Body of pancreas (tissue), 4 donors: ENCODE data around the gene CIRBP. TPM values are rescaled to one million over a fixed set of nuclear protein-coding genes. Genes with fewer than 3 reads are reported as not detected.

Experiments
- ATAC-seq: fragments of 150-250 bp; one replicate; pipeline ENCODE4 v1.9.1; 2016
- DNase-seq, 4 donors: peaks; one replicate each; pipeline ENCODE4 v3.0.0-alpha.2; 2019
- H3K27ac ChIP-seq, 4 donors: fragments of 200-600 bp; sonication (generic); 1 replicate in 3 of 4; 2 replicates in 1 of 4; pipeline versions ENCODE4 v1.5.1 to v1.6.1; 2016 to 2019; ENCODE audit warnings: mild to moderate bottlenecking in 1 of 4, mixed read lengths in 1 of 4, moderate library complexity in 1 of 4
- H3K27me3 ChIP-seq, 2 donors: fragments of 200-600 bp; sonication (generic); one replicate each; pipeline ENCODE4 v1.6.0; 2016; ENCODE audit warnings: mild to moderate bottlenecking in 1 of 2
- H3K36me3 ChIP-seq, 2 donors: fragments of 200-600 bp; sonication (generic); replicated peaks in 1 of 2; 2 replicates each; pipeline ENCODE4 v1.5.1; 2016; ENCODE audit warnings: low read depth in 2 of 2; ENCODE audit not compliant: insufficient read depth in 1 of 2
- H3K4me1 ChIP-seq: fragments of 200-600 bp; sonication (generic); one replicate; pipeline ENCODE4 v1.6.0; 2016
- H3K4me3 ChIP-seq, 2 donors: fragments of 200-600 bp; sonication (generic); 1 replicate in 1 of 2; 2 replicates in 1 of 2; pipeline ENCODE4 v1.5.1; 2016 to 2019
- H3K9me3 ChIP-seq, 3 donors: fragments of 200-600 bp; sonication (generic); 1 replicate in 2 of 3; 2 replicates in 1 of 3; pipeline ENCODE4 v1.5.1; 2016
- POLR2A ChIP-seq, 3 donors: fragments of 450-650 bp; IDR thresholded peaks; one replicate each; pipeline ENCODE4 v1.6.1; 2016; ENCODE audit warnings: antibody characterized with exemption in 3 of 3, mild to moderate bottlenecking in 2 of 3
- WGBS, 2 donors: methylation state at CpG; one replicate each; pipeline ENCODE4 v1.1.5; 2017; 5-methylcytosine and 5-hydroxymethylcytosine counted together
- intact Hi-C: fragments of 100-400 bp; cut with DNase I; formaldehyde crosslinking; loops from one replicate; pipeline ENCODE4 v1.15.1; 2023
- total RNA-seq, 2 donors: library from RNA; depleted of rRNA; stranded (reverse); fragments of >200 nt; gene quantifications; one replicate each; pipeline ENCODE4 v1.1.0, GENCODE V29; 2016
- TF ChIP-seq, protein P1 (sequence below), 7 experiments: fragments of 450-650 bp in 4 of 7; fragments of 200-600 bp in 3 of 7; sonication (generic) in 3 of 7; IDR thresholded peaks; one replicate each; pipeline ENCODE4 v1.5.1; 2016 to 2019; ENCODE audit warnings: antibody characterized with exemption in 7 of 7

CIRBP gene
- total RNA-seq, 2 donors from 2014 or later = 582 to 630 TPM

DNA sequence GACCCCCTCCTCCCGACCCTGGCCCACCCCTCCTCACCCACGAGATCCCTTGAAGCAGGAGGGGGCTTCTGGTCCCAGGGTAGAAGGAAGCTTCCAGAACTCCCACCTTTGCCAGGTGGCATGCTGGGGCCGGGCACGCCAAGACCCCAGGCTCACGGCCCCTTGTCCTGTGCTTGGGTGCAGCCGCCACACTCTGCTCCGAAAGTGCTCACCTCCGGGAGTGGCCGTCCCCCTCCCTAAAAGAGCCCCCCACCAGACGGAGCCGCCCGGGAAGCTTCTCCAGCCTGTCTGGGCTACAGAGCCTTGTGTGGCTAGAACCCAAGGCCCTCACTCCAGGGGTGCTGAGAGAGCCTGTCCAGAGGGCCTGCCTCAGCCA, 14.8 kb downstream of the CIRBP start:
- peaks cover 0 to 3% of the 10 kb centered on the region in 2 donors for H3K36me3 ChIP-seq
- 39 to 81% methylated on average over 2 to 12 of the region's 12 CpGs for WGBS, 2 donors
- intact Hi-C loops = loop anchor here (10.0 kb wide), 1 partner anchor 231 kb away; the partner anchor contains the start of gene ADAMTSL5
- no peak for TF ChIP-seq POLR2A (IDR thresholded peaks at IDR 0.05)
- TF ChIP-seq, protein P1, sequence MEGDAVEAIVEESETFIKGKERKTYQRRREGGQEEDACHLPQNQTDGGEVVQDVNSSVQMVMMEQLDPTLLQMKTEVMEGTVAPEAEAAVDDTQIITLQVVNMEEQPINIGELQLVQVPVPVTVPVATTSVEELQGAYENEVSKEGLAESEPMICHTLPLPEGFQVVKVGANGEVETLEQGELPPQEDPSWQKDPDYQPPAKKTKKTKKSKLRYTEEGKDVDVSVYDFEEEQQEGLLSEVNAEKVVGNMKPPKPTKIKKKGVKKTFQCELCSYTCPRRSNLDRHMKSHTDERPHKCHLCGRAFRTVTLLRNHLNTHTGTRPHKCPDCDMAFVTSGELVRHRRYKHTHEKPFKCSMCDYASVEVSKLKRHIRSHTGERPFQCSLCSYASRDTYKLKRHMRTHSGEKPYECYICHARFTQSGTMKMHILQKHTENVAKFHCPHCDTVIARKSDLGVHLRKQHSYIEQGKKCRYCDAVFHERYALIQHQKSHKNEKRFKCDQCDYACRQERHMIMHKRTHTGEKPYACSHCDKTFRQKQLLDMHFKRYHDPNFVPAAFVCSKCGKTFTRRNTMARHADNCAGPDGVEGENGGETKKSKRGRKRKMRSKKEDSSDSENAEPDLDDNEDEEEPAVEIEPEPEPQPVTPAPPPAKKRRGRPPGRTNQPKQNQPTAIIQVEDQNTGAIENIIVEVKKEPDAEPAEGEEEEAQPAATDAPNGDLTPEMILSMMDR (IDR thresholded peaks at IDR 0.05) = no peak
- ATAC-seq (no peak), DNase-seq (no peak)
- H3K9me3 ChIP-seq = no peaks in the 10 kb centered on the region
- H3K4me3 ChIP-seq = no peak overlapping the region
- no peak overlapping the region for H3K27ac ChIP-seq
- H3K27me3 ChIP-seq = peaks cover 0 to 25% of the 10 kb centered on the region in 2 donors
- peaks cover 22% of the 10 kb centered on the region for H3K4me1 ChIP-seq

DNA sequence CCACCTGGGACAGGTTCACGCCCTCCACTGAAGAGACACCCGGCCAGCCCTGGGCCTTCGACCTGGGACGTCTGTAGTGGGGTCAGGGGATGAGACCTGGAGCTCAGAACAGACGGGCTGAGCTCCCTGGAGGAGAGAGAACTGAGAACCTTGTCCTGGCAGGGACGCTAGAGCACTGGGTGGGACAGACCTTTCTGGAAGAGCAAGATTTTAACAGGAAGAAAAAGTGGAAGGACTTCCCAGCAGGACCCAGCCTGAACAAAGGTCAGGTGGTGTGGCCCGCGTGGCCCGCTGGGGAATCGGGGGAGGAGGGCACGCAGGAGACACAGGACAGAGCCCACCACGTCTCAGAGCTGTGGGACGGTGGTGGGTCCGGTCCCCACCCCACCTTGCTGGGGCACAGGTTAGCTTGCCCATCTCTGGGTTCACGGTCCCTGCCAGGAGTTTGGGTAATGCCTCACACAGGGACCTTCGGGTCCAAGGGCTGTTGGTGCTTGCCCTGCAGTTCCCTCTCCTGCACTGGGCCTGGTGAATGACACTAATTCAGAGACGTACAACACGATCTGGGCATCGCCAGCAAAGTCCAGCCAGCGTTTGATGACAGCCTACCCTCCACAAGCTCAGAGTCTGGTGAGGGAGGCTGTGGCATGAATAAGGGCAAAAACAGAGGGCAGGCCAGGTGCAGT, 15.3 kb downstream of the CIRBP start:
- WGBS, 2 donors = 58 to 62% methylated on average over 12 to 20 of the region's 20 CpGs

DNA sequence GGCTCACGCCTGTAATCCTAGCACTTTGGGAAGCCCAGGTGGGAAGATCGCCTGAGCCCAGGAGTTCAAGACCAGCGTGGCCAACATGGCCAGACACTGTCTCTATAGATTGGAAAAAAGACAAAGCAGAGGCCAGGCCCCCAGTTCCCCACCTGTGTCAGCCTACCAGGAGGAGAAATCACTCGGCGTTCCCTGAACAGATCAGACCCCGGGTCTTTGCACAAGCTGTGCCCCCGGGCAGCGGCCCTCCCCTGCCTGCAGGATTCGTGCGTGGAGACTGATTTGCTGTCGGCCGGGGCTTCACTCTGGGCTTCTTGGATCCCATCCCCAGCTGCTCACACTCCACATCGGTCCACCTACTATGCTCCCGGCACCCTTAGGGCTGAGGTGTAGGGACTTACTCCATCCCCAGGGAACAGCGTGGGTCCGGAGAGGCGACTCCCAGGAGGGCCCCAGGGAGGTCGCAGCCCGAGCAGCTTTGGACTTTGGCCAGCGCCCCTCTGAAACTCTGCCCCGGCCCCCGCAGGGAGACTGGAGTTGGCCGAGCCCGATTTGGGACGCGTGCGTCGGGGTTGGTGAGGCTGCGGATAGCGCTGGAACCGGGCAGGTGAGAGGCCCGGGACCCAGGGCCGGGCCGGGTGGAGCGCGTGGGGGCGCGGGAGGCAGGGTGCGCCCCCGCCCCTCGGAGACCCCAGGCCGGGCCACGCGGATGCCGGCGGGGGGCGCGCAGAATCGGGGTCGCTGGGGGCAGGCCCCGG, 16.0 kb downstream of the CIRBP start:
- Histone ChIP-seq H3K9me3 (no peaks in the 10 kb centered on the region), H3K27me3 (peaks cover 0 to 25% of the 10 kb centered on the region in 2 donors), H3K27ac (no peak overlapping the region), H3K4me1 (peaks cover 25% of the 10 kb centered on the region), H3K4me3 (no peak overlapping the region), H3K36me3 (no peaks in the 10 kb centered on the region)
- intact Hi-C loops = loop anchor here (10.0 kb wide), 1 partner anchor 230 kb away; the partner anchor contains the start of gene ADAMTSL5
- TF ChIP-seq POLR2A (IDR thresholded peaks at IDR 0.05) = no peak
- TF ChIP-seq, protein P1 (IDR thresholded peaks at IDR 0.05) = no peak
- DNase-seq = no peak
- no peak for ATAC-seq
- WGBS, 2 donors = 30 to 45% methylated on average over 6 to 38 of the region's 51 CpGs

More for the DNA sequence above, 15.3 kb downstream of the CIRBP start:
- H3K4me1 ChIP-seq = peaks cover 25% of the 10 kb centered on the region
- H3K36me3 ChIP-seq = no peaks in the 10 kb centered on the region
- DNase-seq (no peak), ATAC-seq (no peak)
- TF ChIP-seq POLR2A (IDR thresholded peaks at IDR 0.05) = no peak
- TF ChIP-seq, protein P1 (IDR thresholded peaks at IDR 0.05) = no peak
- intact Hi-C loops = loop anchor here (10.0 kb wide), 1 partner anchor 230 kb away; the partner anchor contains the start of gene ADAMTSL5
- H3K27me3 ChIP-seq = peaks cover 0 to 25% of the 10 kb centered on the region in 2 donors
- no peaks in the 10 kb centered on the region for H3K9me3 ChIP-seq
- H3K27ac ChIP-seq = no peak overlapping the region
- no peak overlapping the region for H3K4me3 ChIP-seq

DNA sequence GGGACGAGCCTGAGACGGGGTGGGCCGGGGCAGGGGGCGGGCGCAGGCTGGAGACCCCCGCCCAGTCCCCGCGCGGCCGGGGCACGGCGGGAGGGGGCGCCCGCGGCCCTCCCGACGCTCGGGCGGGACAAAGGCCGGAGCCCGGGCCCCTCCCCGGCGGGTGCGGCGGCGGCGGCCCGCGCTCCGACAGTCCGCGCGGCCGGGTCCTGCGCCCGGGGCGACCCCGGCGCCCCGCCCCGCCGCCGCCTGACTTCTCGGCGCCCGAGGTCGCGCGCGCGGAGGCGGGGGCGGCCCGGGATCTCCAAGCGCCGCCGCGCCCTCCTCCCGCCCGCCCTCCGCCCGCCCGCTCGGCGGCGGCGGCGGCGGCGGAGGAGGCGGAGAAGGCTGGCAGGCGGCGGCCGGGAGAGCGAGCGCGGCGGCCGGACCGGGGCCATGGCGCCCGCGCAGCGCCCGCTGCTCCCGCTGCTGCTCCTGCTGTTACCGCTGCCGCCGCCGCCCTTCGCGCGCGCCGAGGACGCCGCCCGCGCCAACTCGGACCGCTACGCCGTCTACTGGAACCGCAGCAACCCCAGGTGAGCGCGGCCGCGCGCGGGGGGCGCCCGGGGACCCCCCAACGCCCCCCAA, 16.7 kb downstream of the CIRBP start, which contains the start of gene EFNA2:
Gene EFNA2, plus strand, starts transcription at position 137 of the 624 bp plus-strand sequence. Its CDS starts 296 bp downstream, at position 433.
- H3K4me3 ChIP-seq = no peak within 1 kb of the TSS
- H3K27me3 ChIP-seq = peaks cover 0 to 30% of the 10 kb centered on the region in 2 donors

More for the DNA sequence above, 16.7 kb downstream of the CIRBP start, which contains the start of gene EFNA2:
- DNase-seq (no peak), ATAC-seq (no peak)
- Histone ChIP-seq H3K4me1 (peaks cover 25% of the 10 kb centered on the region), H3K36me3 (no peaks in the 10 kb centered on the region), H3K27ac (no peak within 1 kb of the TSS), H3K9me3 (no peaks in the 10 kb centered on the region)
- WGBS, 2 donors = 0% methylated on average over 49 of the region's 113 CpGs; no CpG with 5 or more reads in 1 of the 2 donors
- intact Hi-C loops = loop anchor here (10.0 kb wide), 1 partner anchor 229 kb away; the partner anchor contains the start of gene ADAMTSL5
- TF ChIP-seq, protein P1 (IDR thresholded peaks at IDR 0.05) = no peak
- TF ChIP-seq POLR2A (IDR thresholded peaks at IDR 0.05) = no peak
